Neural progenitor cell (in vitro differentiated cells): ENCODE measurements around the gene GPX3. TPM values are rescaled to one million over a fixed set of nuclear protein-coding genes. Genes with fewer than 3 reads are reported as not detected.

Experiments used
- DNase-seq: peaks from one replicate; pipeline ENCODE4 v3.0.0-alpha.2; 2016; ENCODE audit warnings: low spot score
- H2AFZ ChIP-seq: fragments of 200-600 bp; sonication (generic); replicated peaks from 2 replicates; pipeline ENCODE4 v1.6.1; 2016; ENCODE audit warnings: antibody characterized with exemption
- H3F3A ChIP-seq: fragments of 200-600 bp; sonication (generic); 2 replicates; pipeline ENCODE4 v1.6.1; 2016; ENCODE audit warnings: antibody characterized with exemption, low read depth
- H3K27ac ChIP-seq: fragments of 200-600 bp; sonication (generic); 2 replicates; pipeline ENCODE4 v1.5.1; 2016; ENCODE audit warnings: mild to moderate bottlenecking
- H3K27me3 ChIP-seq: fragments of 200-600 bp; sonication (generic); 2 replicates; pipeline ENCODE4 v1.6.1; 2016; ENCODE audit warnings: mild to moderate bottlenecking, moderate library complexity
- H3K36me3 ChIP-seq: fragments of 200-600 bp; sonication (generic); 2 replicates; pipeline ENCODE4 v1.5.1; 2016
- H3K4me1 ChIP-seq: fragments of 200-600 bp; sonication (generic); 2 replicates; pipeline ENCODE4 v1.6.1; 2016; ENCODE audit warnings: mixed run types
- H3K4me2 ChIP-seq: fragments of 200-600 bp; sonication (generic); 2 replicates; pipeline ENCODE4 v1.6.1; 2016
- H3K4me3 ChIP-seq: fragments of 200-600 bp; sonication (generic); 2 replicates; pipeline ENCODE4 v1.5.1; 2016
- H3K79me2 ChIP-seq: fragments of 200-600 bp; sonication (generic); 2 replicates; pipeline ENCODE4 v1.6.1; 2016; ENCODE audit warnings: low read depth
- H3K9ac ChIP-seq: fragments of 200-600 bp; sonication (generic); 2 replicates; pipeline ENCODE4 v1.6.1; 2016
- H3K9me3 ChIP-seq: fragments of 200-600 bp; sonication (generic); 2 replicates; pipeline ENCODE4 v1.5.1; 2016; ENCODE audit warnings: low read depth
- H4K20me1 ChIP-seq: fragments of 200-600 bp; sonication (generic); 2 replicates; pipeline ENCODE4 v1.6.1; 2016; ENCODE audit warnings: low read depth
- H3K27ac Mint-ChIP-seq: 3 replicates; pipeline ENCODE4 v1.8.0; 2021; ENCODE audit warnings: mixed read lengths
- H3K27me3 Mint-ChIP-seq: 2 replicates; pipeline ENCODE4 v1.8.0; 2022; ENCODE audit warnings: low read depth, mild to moderate bottlenecking, inconsistent platforms, moderate library complexity, mixed read lengths; ENCODE audit not compliant: insufficient read depth
- H3K36me3 Mint-ChIP-seq: 3 replicates; pipeline ENCODE4 v1.8.0; 2021; ENCODE audit warnings: mixed read lengths
- H3K4me1 Mint-ChIP-seq: 3 replicates; pipeline ENCODE4 v1.8.0; 2021; ENCODE audit warnings: mixed read lengths
- H3K4me3 Mint-ChIP-seq: 3 replicates; pipeline ENCODE4 v1.8.0; 2021; ENCODE audit warnings: mild to moderate bottlenecking, moderate library complexity, mixed read lengths
- H3K9me3 Mint-ChIP-seq: 3 replicates; pipeline ENCODE4 v1.8.0; 2020; ENCODE audit warnings: mixed read lengths
- EZH2 ChIP-seq: fragments of 200-600 bp; sonication (generic); IDR thresholded peaks from 2 replicates; pipeline ENCODE4 v1.6.1; 2017; ENCODE audit warnings: antibody characterized with exemption, mild to moderate bottlenecking, moderate library complexity
- EZH2phosphoT487 ChIP-seq: fragments of 200-600 bp; sonication (generic); IDR thresholded peaks from 2 replicates; pipeline ENCODE4 v1.6.1; 2017; ENCODE audit warnings: antibody characterized with exemption
- total RNA-seq: library from RNA; depleted of rRNA; stranded (reverse); fragments of >200 nt; gene quantifications from 2 replicates; pipeline ENCODE4 v1.2.3, GENCODE V29; 2015; ENCODE audit warnings: low replicate concordance
- TF ChIP-seq, protein P1 (sequence below): fragments of 200-600 bp; sonication (generic); IDR thresholded peaks from 2 replicates; pipeline ENCODE4 v1.5.1; 2017; ENCODE audit warnings: antibody characterized with exemption, mild to moderate bottlenecking

The GPX3 gene
- total RNA-seq, 1 donor from 2014 or later = 17.9 TPM

GRCh38 chr5:151052836-151053235 lies 32.4 kb downstream of the GPX3 start:
- no peaks in the 10 kb centered on the region for H3K4me1 ChIP-seq
- TF ChIP-seq, protein P1, sequence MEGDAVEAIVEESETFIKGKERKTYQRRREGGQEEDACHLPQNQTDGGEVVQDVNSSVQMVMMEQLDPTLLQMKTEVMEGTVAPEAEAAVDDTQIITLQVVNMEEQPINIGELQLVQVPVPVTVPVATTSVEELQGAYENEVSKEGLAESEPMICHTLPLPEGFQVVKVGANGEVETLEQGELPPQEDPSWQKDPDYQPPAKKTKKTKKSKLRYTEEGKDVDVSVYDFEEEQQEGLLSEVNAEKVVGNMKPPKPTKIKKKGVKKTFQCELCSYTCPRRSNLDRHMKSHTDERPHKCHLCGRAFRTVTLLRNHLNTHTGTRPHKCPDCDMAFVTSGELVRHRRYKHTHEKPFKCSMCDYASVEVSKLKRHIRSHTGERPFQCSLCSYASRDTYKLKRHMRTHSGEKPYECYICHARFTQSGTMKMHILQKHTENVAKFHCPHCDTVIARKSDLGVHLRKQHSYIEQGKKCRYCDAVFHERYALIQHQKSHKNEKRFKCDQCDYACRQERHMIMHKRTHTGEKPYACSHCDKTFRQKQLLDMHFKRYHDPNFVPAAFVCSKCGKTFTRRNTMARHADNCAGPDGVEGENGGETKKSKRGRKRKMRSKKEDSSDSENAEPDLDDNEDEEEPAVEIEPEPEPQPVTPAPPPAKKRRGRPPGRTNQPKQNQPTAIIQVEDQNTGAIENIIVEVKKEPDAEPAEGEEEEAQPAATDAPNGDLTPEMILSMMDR = no peak
- TF ChIP-seq EZH2 = no peak
- no peak for TF ChIP-seq EZH2phosphoT487
- no peak overlapping the region for H3K9ac ChIP-seq
- Mint-ChIP-seq H3K4me1 (no peaks in the 10 kb centered on the region), H3K36me3 (peaks cover 18% of the 10 kb centered on the region), H3K9me3 (no peaks in the 10 kb centered on the region), H3K27ac (peak overlapping the region; percentile 38), H3K27me3 (no peaks in the 10 kb centered on the region), H3K4me3 (no peak overlapping the region)
- H3K4me2 ChIP-seq = no peak overlapping the region
- H4K20me1 ChIP-seq = peaks cover 4% of the 10 kb centered on the region
- DNase-seq = no peak
- no peaks in the 10 kb centered on the region for H3K27me3 ChIP-seq
- no peak overlapping the region for H2AFZ ChIP-seq
- no peak overlapping the region for H3K27ac ChIP-seq
- H3K9me3 ChIP-seq = no peaks in the 10 kb centered on the region
- H3K36me3 ChIP-seq = peaks cover 4% of the 10 kb centered on the region
- H3K4me3 ChIP-seq = no peak overlapping the region
- peaks cover 5% of the 10 kb centered on the region for H3F3A ChIP-seq
- no peaks in the 10 kb centered on the region for H3K79me2 ChIP-seq

GRCh38 chr5:151053796-151054462 lies 33.5 kb downstream of the GPX3 start:
- H3K4me3 ChIP-seq = no peak overlapping the region
- no peaks in the 10 kb centered on the region for H3K4me1 Mint-ChIP-seq
- H3K27me3 ChIP-seq = no peaks in the 10 kb centered on the region
- H3K36me3 ChIP-seq = no peaks in the 10 kb centered on the region
- no peak overlapping the region for H3K4me2 ChIP-seq
- no peaks in the 10 kb centered on the region for H3K27me3 Mint-ChIP-seq
- TF ChIP-seq EZH2phosphoT487 = no peak
- TF ChIP-seq, protein P1 = no peak
- TF ChIP-seq EZH2 = no peak
- DNase-seq = no peak
- no peak overlapping the region for H3K27ac Mint-ChIP-seq
- no peaks in the 10 kb centered on the region for H4K20me1 ChIP-seq
- no peak overlapping the region for H2AFZ ChIP-seq
- no peaks in the 10 kb centered on the region for H3K4me1 ChIP-seq
- H3K27ac ChIP-seq = no peak overlapping the region
- no peaks in the 10 kb centered on the region for H3K9me3 Mint-ChIP-seq
- H3K9ac ChIP-seq = no peak overlapping the region
- H3K9me3 ChIP-seq = no peaks in the 10 kb centered on the region
- H3K79me2 ChIP-seq = no peaks in the 10 kb centered on the region
- H3F3A ChIP-seq = no peaks in the 10 kb centered on the region
- no peak overlapping the region for H3K4me3 Mint-ChIP-seq
- peaks cover 11% of the 10 kb centered on the region for H3K36me3 Mint-ChIP-seq

DNA sequence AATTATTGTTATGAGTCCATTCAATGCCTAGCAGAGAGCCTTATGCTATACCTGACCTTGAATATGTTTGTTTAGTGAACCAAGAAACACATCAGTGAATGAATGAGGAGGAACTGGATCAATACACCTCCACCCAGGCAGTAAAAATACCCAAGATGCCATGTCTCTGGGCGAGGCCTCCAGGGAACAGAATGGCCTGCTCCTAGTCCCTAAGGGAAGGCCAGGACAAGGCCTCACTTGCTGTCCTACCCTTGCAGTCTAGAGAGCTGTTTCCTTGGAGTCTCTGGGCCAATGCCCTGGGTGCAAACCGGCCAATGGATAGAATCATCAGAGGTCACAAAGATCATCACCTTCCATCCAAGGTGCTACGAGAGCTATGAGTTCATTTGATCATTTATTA lies 34.3 kb downstream of the GPX3 start:
- no peak for DNase-seq
- Mint-ChIP-seq H3K4me1 (no peaks in the 10 kb centered on the region), H3K9me3 (no peaks in the 10 kb centered on the region), H3K27ac (no peak overlapping the region), H3K4me3 (no peak overlapping the region), H3K27me3 (no peaks in the 10 kb centered on the region), H3K36me3 (peaks cover 12% of the 10 kb centered on the region)
- H3K4me3 ChIP-seq = no peak overlapping the region
- H3K27me3 ChIP-seq = no peaks in the 10 kb centered on the region
- no peak overlapping the region for H3K4me2 ChIP-seq
- TF ChIP-seq, protein P1 = no peak
- TF ChIP-seq EZH2phosphoT487 (no peak), EZH2 (no peak)
- H3K9ac ChIP-seq = no peak overlapping the region
- H4K20me1 ChIP-seq = no peaks in the 10 kb centered on the region
- no peaks in the 10 kb centered on the region for H3K36me3 ChIP-seq
- H3K79me2 ChIP-seq = no peaks in the 10 kb centered on the region
- H3K27ac ChIP-seq = no peak overlapping the region
- H3K4me1 ChIP-seq = no peaks in the 10 kb centered on the region
- no peaks in the 10 kb centered on the region for H3K9me3 ChIP-seq
- H3F3A ChIP-seq = no peaks in the 10 kb centered on the region
- no peak overlapping the region for H2AFZ ChIP-seq
